Calu3 (cell line): Measurements from ENCODE around the gene FCMR. TPM values are rescaled to one million over a fixed set of nuclear protein-coding genes. Genes with fewer than 3 reads are reported as not detected.

ENCODE experiments used
- BruUV-seq: library from RNA; stranded (reverse); fragments of 400-500 nt; replicated peaks from 2 replicates; lab custom pipeline; 2021; lab: Mats Ljungman, UMichigan
- CTCF ChIA-PET: fragments of 300-600 bp; sonication (Branson Sonifier 250); formaldehyde crosslinking; loops from one replicate; lab custom pipeline; 2022; ENCODE audit warnings: antibody characterized with exemption; lab: Charles Lee
- DNase-seq: peaks from one replicate; pipeline ENCODE4 v3.0.0; 2022
- H3K27ac Mint-ChIP-seq: one replicate; pipeline ENCODE4 v1.8.0; 2022; ENCODE audit warnings: mixed read lengths; ENCODE audit not compliant: unreplicated experiment
- H3K27me3 Mint-ChIP-seq: one replicate; pipeline ENCODE4 v1.8.0; 2022; ENCODE audit warnings: mixed read lengths; ENCODE audit not compliant: unreplicated experiment
- H3K36me3 Mint-ChIP-seq: one replicate; pipeline ENCODE4 v1.8.0; 2022; ENCODE audit warnings: mild to moderate bottlenecking, moderate library complexity, mixed read lengths; ENCODE audit not compliant: insufficient read depth, unreplicated experiment
- H3K4me1 Mint-ChIP-seq: one replicate; pipeline ENCODE4 v1.8.0; 2022; ENCODE audit warnings: mild to moderate bottlenecking, low read depth, mixed read lengths; ENCODE audit not compliant: unreplicated experiment
- H3K4me3 Mint-ChIP-seq: one replicate; pipeline ENCODE4 v1.8.0; 2022; ENCODE audit warnings: mild to moderate bottlenecking, low read depth, moderate library complexity, mixed read lengths; ENCODE audit not compliant: unreplicated experiment
- H3K9me3 Mint-ChIP-seq: one replicate; pipeline ENCODE4 v1.8.0; 2022; ENCODE audit warnings: low read depth, mixed read lengths; ENCODE audit not compliant: unreplicated experiment
- CTCF ChIP-seq: fragments of 200-600 bp; IDR thresholded peaks from one replicate; pipeline ENCODE4 v1.8.0; 2022; ENCODE audit warnings: antibody characterized with exemption; ENCODE audit not compliant: unreplicated experiment
- intact Hi-C: fragments of 100-400 bp; cut with micrococcal nuclease; formaldehyde crosslinking; loops from one replicate; pipeline ENCODE4 v1.10.0; 2022; ENCODE audit not compliant: unreplicated experiment
- total RNA-seq: library from RNA; stranded (reverse); gene quantifications from 2 replicates; pipeline ENCODE4 v1.2.3, GENCODE V29; 2022

The FCMR gene
- total RNA-seq, 1 experiment from 2014 or later: 1.1 TPM

GRCh38 chr1:206969090-206969489 lies 47.3 kb upstream of the FCMR start:
- TF ChIP-seq CTCF: no peak
- DNase-seq: no peak
- Mint-ChIP-seq H3K9me3 (no peaks in the 10 kb centered on the region), H3K4me1 (peaks cover 46% of the 10 kb centered on the region), H3K27me3 (no peaks in the 10 kb centered on the region), H3K27ac (no peak overlapping the region), H3K36me3 (no peaks in the 10 kb centered on the region), H3K4me3 (no peak overlapping the region)
- BruUV-seq: no TSS peak
- CTCF ChIA-PET: no interaction called here
- intact Hi-C loops: no loop called here

- CTCF ChIA-PET: interaction anchor here (0.9 to 1.0 kb wide), 2 partner anchors 10 to 13 kb away, joined by 3 read pairs; no protein-coding TSS in a partner anchor
- Mint-ChIP-seq H3K27ac (no peak overlapping the region), H3K4me3 (no peak overlapping the region), H3K27me3 (no peaks in the 10 kb centered on the region), H3K36me3 (no peaks in the 10 kb centered on the region), H3K4me1 (peaks cover 47% of the 10 kb centered on the region), H3K9me3 (no peaks in the 10 kb centered on the region)
- no peak for TF ChIP-seq CTCF
- intact Hi-C loops: no loop called here
- DNase-seq: no peak
- BruUV-seq: no TSS peak
Observed at GRCh38 chr1:206967096-206967849, 45.5 kb upstream of the FCMR start.

- CTCF ChIA-PET: interaction anchor here (0.5 to 1.0 kb wide), 3 partner anchors 12 to 80 kb away, joined by 3 read pairs; no protein-coding TSS in a partner anchor
- TF ChIP-seq CTCF: no peak
- Mint-ChIP-seq H3K36me3 (no peaks in the 10 kb centered on the region), H3K4me1 (peaks cover 46% of the 10 kb centered on the region), H3K27me3 (no peaks in the 10 kb centered on the region), H3K27ac (no peak overlapping the region), H3K4me3 (no peak overlapping the region), H3K9me3 (no peaks in the 10 kb centered on the region)
- no peak for DNase-seq
- intact Hi-C loops: no loop called here
- no TSS peak for BruUV-seq
Observed at GRCh38 chr1:206965781-206966180, 44.0 kb upstream of the FCMR start.

GRCh38 chr1:206963740-206964139 lies 42.0 kb upstream of the FCMR start:
- no peak overlapping the region for H3K4me3 Mint-ChIP-seq
- H3K36me3 Mint-ChIP-seq: no peaks in the 10 kb centered on the region
- DNase-seq: no peak
- no peak overlapping the region for H3K27ac Mint-ChIP-seq
- CTCF ChIA-PET: interaction anchor here (0.5 to 0.6 kb wide), 2 partner anchors 9 to 12 kb away, joined by 3 read pairs; no protein-coding TSS in a partner anchor
- intact Hi-C loops: no loop called here
- H3K4me1 Mint-ChIP-seq: peaks cover 26% of the 10 kb centered on the region
- BruUV-seq: no TSS peak
- no peaks in the 10 kb centered on the region for H3K27me3 Mint-ChIP-seq
- no peaks in the 10 kb centered on the region for H3K9me3 Mint-ChIP-seq
- no peak for TF ChIP-seq CTCF
